Vagina (tissue), 2 donors: ENCODE data around the gene IDS. TPM values are rescaled to one million over a fixed set of nuclear protein-coding genes. Genes with fewer than 3 reads are reported as not detected.

Experiments used
- DNase-seq, 2 donors: peaks; one replicate each; pipeline ENCODE4 v3.0.0-alpha.2; 2017; ENCODE audit errors: extremely low spot score in 2 of 2
- H3K27ac ChIP-seq: fragments of 200-600 bp; sonication (generic); one replicate; pipeline ENCODE4 v1.5.1; 2019
- H3K27me3 ChIP-seq: fragments of 200-600 bp; sonication (generic); one replicate; pipeline ENCODE4 v1.5.1; 2019
- H3K36me3 ChIP-seq, 2 donors: fragments of 200-600 bp; sonication (generic); one replicate each; pipeline ENCODE4 v1.5.1; 2017 to 2019
- H3K4me1 ChIP-seq: fragments of 200-600 bp; sonication (generic); one replicate; pipeline ENCODE4 v1.5.1; 2019
- H3K4me3 ChIP-seq, 2 donors: fragments of 200-600 bp; sonication (generic); 1 replicate in 1 of 2; 2 replicates in 1 of 2; pipeline ENCODE4 v1.5.1; 2016 to 2019
- H3K9me3 ChIP-seq: fragments of 200-600 bp; sonication (generic); one replicate; pipeline ENCODE4 v1.5.1; 2019
- CTCF ChIP-seq, 3 experiments: fragments of 450-650 bp in 2 of 3; fragments of 200-600 bp in 1 of 3; sonication (generic) in 1 of 3; IDR thresholded peaks; one replicate each; pipeline ENCODE4 v1.5.1; 2017 to 2019; ENCODE audit warnings: antibody characterized with exemption in 3 of 3, mild to moderate bottlenecking in 2 of 3, moderate library complexity in 2 of 3
- POLR2A ChIP-seq, 2 donors: fragments of 450-650 bp; IDR thresholded peaks; one replicate each; pipeline ENCODE4 v1.6.1; 2017; ENCODE audit warnings: antibody characterized with exemption in 2 of 2, mild to moderate bottlenecking in 2 of 2, moderate library complexity in 2 of 2
- POLR2AphosphoS5 ChIP-seq, 2 donors: sonication (generic); formaldehyde crosslinking; IDR thresholded peaks; one replicate each; pipeline ENCODE4 v1.9.0; 2017; ENCODE audit warnings: antibody characterized with exemption in 2 of 2, mild to moderate bottlenecking in 2 of 2, low read depth in 1 of 2; ENCODE audit not compliant: insufficient read depth in 1 of 2
- intact Hi-C: fragments of 100-400 bp; cut with DNase I; formaldehyde crosslinking; loops from one replicate; pipeline ENCODE4 v1.15.1; 2023
- total RNA-seq: library from RNA; depleted of rRNA; stranded (reverse); fragments of >200 nt; gene quantifications from one replicate; pipeline ENCODE4 v1.2.3, GENCODE V29; 2016

IDS gene
- total RNA-seq, 1 donor from 2014 or later, result 66.0 TPM

DNA sequence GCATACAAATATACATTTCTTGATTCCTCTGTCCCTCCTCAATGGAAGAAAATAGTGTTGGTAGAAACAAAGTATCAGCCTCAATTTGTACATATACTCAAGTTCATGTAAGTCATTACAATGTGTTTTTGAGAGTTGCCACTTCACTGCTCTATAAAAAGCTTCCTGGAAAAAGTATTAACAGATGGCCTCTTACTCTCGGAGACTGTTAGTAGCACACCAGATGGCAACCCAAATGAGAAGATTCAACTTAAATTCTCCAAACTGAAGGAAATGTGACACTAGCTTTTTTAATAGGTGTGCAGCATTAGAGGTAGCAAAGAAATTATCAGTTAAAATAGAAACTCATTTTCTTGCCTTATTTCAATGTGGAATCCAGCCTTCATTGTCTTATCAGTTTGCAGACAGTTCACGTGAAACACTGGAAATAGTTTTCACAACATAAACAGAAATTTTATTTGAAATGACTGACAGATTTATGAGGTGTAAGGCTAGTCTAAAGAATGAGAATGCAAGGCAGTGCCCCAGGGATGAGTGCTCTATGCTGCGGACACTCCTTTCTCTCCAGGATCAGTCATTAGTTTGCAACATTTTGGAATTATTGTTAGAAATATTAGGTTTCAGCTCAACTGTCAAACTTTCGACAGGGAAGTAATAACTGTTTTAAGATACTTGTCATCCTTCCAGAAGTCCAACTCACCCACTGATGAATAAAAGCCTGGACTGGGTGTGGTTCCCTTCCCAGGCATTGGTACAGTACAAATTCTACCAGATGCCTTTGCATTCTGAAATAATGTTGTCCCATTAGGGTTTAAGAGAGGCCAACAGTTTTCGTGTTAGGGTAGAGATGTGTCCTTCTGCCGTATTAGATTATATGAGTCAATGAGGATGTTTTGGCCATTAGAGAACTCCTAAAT lies 50.9 kb downstream of the IDS start:
- no peaks in the 10 kb centered on the region for H3K27me3 ChIP-seq
- intact Hi-C loops, result no loop called here
- no peak overlapping the region for H3K4me3 ChIP-seq
- H3K36me3 ChIP-seq, result no peaks in the 10 kb centered on the region
- no peak overlapping the region for H3K27ac ChIP-seq
- TF ChIP-seq POLR2A (IDR thresholded peaks at IDR 0.05), result no peak
- no peak for TF ChIP-seq CTCF (IDR thresholded peaks at IDR 0.05)
- no peak for TF ChIP-seq POLR2AphosphoS5 (IDR thresholded peaks at IDR 0.05; ENCODE audit: insufficient read depth in 1 of 2, low read depth in 1 of 2)
- no peaks in the 10 kb centered on the region for H3K4me1 ChIP-seq
- DNase-seq, result no peak
- no peaks in the 10 kb centered on the region for H3K9me3 ChIP-seq

DNA sequence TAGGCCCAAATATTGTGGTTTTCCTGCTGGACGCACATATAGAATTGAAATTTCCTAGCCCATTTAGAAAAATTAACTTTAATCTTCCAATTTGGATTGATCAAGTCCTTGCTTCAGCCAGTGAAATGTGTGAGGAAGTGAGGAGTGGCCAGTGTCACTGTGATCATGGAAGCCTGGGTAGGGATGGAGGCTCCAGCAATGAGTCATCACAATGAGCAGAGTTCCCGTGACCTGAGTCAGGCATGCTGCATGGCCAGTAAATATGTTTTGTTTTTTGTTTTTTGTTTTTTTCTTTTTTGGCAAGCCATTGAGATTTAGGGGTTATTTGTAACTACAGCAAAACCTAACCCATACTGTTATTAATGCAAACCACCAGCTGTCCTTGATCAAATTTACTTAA lies 52.1 kb downstream of the IDS start:
- intact Hi-C loops, result no loop called here
- no peak for TF ChIP-seq POLR2AphosphoS5 (IDR thresholded peaks at IDR 0.05; ENCODE audit: insufficient read depth in 1 of 2, low read depth in 1 of 2)
- TF ChIP-seq POLR2A (IDR thresholded peaks at IDR 0.05), result no peak
- TF ChIP-seq CTCF (IDR thresholded peaks at IDR 0.05), result no peak
- Histone ChIP-seq H3K36me3 (no peaks in the 10 kb centered on the region), H3K4me1 (no peaks in the 10 kb centered on the region), H3K4me3 (no peak overlapping the region), H3K27me3 (no peaks in the 10 kb centered on the region), H3K9me3 (no peaks in the 10 kb centered on the region), H3K27ac (no peak overlapping the region)
- DNase-seq, result no peak

- TF ChIP-seq POLR2A (IDR thresholded peaks at IDR 0.05), result no peak
- TF ChIP-seq POLR2AphosphoS5 (IDR thresholded peaks at IDR 0.05; ENCODE audit: insufficient read depth in 1 of 2, low read depth in 1 of 2), result no peak
- TF ChIP-seq CTCF (IDR thresholded peaks at IDR 0.05), result no peak
- Histone ChIP-seq H3K9me3 (no peaks in the 10 kb centered on the region), H3K27ac (no peak overlapping the region), H3K4me3 (no peak overlapping the region), H3K36me3 (no peaks in the 10 kb centered on the region), H3K27me3 (no peaks in the 10 kb centered on the region), H3K4me1 (no peaks in the 10 kb centered on the region)
- intact Hi-C loops, result no loop called here
- DNase-seq, result no peak
These were observed 71.7 kb downstream of the IDS start for GRCh38 chrX:149433451-149433850.

DNA sequence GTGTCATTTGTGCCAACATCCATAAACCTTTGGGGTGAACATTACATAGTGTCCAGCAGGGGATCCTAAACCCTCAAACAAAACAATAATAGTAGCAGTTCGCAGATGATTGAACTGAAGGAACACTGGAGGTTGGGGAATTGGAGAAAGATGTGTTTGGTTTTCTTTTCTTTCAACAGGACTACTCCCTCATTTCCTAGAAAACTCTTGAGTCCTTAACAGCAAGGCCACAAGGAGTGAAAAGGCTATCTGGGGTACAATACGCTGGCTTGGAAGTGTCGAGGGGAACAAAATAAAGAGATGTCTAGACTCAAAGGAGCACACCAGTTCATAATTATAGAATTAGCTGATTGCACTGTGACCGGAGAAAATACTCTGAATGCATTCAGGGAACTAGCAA lies 72.1 kb downstream of the IDS start:
- no peak for TF ChIP-seq POLR2A (IDR thresholded peaks at IDR 0.05)
- no peak for TF ChIP-seq POLR2AphosphoS5 (IDR thresholded peaks at IDR 0.05; ENCODE audit: insufficient read depth in 1 of 2, low read depth in 1 of 2)
- TF ChIP-seq CTCF (IDR thresholded peaks at IDR 0.05), result no peak
- no peaks in the 10 kb centered on the region for H3K36me3 ChIP-seq
- H3K27ac ChIP-seq, result no peak overlapping the region
- H3K9me3 ChIP-seq, result no peaks in the 10 kb centered on the region
- DNase-seq, result no peak
- intact Hi-C loops, result no loop called here
- no peaks in the 10 kb centered on the region for H3K27me3 ChIP-seq
- H3K4me1 ChIP-seq, result no peaks in the 10 kb centered on the region
- H3K4me3 ChIP-seq, result no peak overlapping the region

Other genes with a start within 250 kb of the IDS start
- gene EOLA1, start 35.7 kb upstream of the IDS start, total RNA-seq, result 9.8 TPM
- gene HSFX3, start 44.6 kb upstream of the IDS start, total RNA-seq, result not detected
- gene MAGEA9B, start 82.2 kb upstream of the IDS start, total RNA-seq, result not detected
- not detected for gene HSFX2, start 90.0 kb upstream of the IDS start, total RNA-seq
- 15.5 TPM for gene TMEM185A, start 126.5 kb upstream of the IDS start, total RNA-seq
- not detected for gene MAGEA11, start 206.8 kb upstream of the IDS start, total RNA-seq